K562 (cell line): ENCODE data around the gene BAIAP2. TPM values are rescaled to one million over a fixed set of nuclear protein-coding genes. Genes with fewer than 3 reads are reported as not detected.

Source experiments
- BCL6 ChIP-seq: fragments of 250-450 bp; sonication (Bioruptor Pico); IDR thresholded peaks from 2 replicates; pipeline ENCODE4 v1.4.0; 2020
- CEBPG ChIP-seq, 3 experiments: fragments of 200-800 bp in 1 of 3; sonication (Bioruptor generic) in 1 of 3; sonication (generic) in 1 of 3; formaldehyde crosslinking in 1 of 3; IDR thresholded peaks in 2 of 3; conservative IDR thresholded peaks in 1 of 3; 2 replicates each; pipeline versions ENCODE4 v1.6.1 to v1.8.0; 2016 to 2022; ENCODE audit warnings: missing compliant biosample characterization in 2 of 3, missing genetic modification characterization in 2 of 3, mild to moderate bottlenecking in 1 of 3, missing genetic modification reagents in 1 of 3
- FOS ChIP-seq: IDR thresholded peaks from 3 replicates; pipeline ENCODE4 v1.6.1; 2011; ENCODE audit not compliant: insufficient read length; ENCODE audit errors: extremely low read depth
- JUNB ChIP-seq: fragments of 450-650 bp; formaldehyde crosslinking; conservative IDR thresholded peaks from 2 replicates; pipeline ENCODE4 v1.4.0; 2020; ENCODE audit warnings: mild to moderate bottlenecking
- KDM1A ChIP-seq, 2 experiments: fragments of 450-650 bp; IDR thresholded peaks; 2 replicates each; pipeline ENCODE4 v1.6.1; 2016; ENCODE audit warnings: mild to moderate bottlenecking in 2 of 2
- MTF1 ChIP-seq: fragments of 250-450 bp; sonication (Bioruptor Pico); IDR thresholded peaks from 2 replicates; pipeline ENCODE4 v1.9.0; 2021; ENCODE audit warnings: moderate library complexity, mild to moderate bottlenecking, inconsistent platforms, borderline replicate concordance
- MXD1 ChIP-seq: fragments of 250-450 bp; sonication (Bioruptor Pico); IDR thresholded peaks from 2 replicates; pipeline ENCODE4 v1.8.0; 2021; ENCODE audit warnings: borderline replicate concordance, mild to moderate bottlenecking, moderate library complexity; ENCODE audit not compliant: poor library complexity, severe bottlenecking
- NBN ChIP-seq: fragments of 450-650 bp; IDR thresholded peaks from 2 replicates; pipeline ENCODE4 v1.6.1; 2016; ENCODE audit warnings: low read depth, mild to moderate bottlenecking
- PHF8 ChIP-seq: fragments of 200-600 bp; sonication (generic); IDR thresholded peaks from 2 replicates; pipeline ENCODE4 v1.6.1; 2012; ENCODE audit warnings: mixed run types, mild to moderate bottlenecking, inconsistent platforms, low read length, moderate library complexity, borderline replicate concordance
- POLR2B ChIP-seq: fragments of 450-650 bp; IDR thresholded peaks from 2 replicates; pipeline ENCODE4 v1.6.1; 2018; ENCODE audit warnings: low read depth; ENCODE audit not compliant: partially characterized antibody
- PRMT5 ChIP-seq: sonication (generic); formaldehyde crosslinking; IDR thresholded peaks from 2 replicates; pipeline ENCODE4 v1.5.0; 2020; ENCODE audit warnings: missing genetic modification reagents
- PTRF ChIP-seq: fragments of 450-650 bp; IDR thresholded peaks from 2 replicates; pipeline ENCODE4 v1.6.1; 2016; ENCODE audit warnings: mild to moderate bottlenecking, missing genetic modification characterization, missing compliant biosample characterization
- SIX5 ChIP-seq, 2 experiments: IDR thresholded peaks; 2 replicates each; pipeline ENCODE4 v1.6.1; 2011; ENCODE audit warnings: low read length in 2 of 2, borderline replicate concordance in 1 of 2, low read depth in 1 of 2, mild to moderate bottlenecking in 1 of 2, moderate library complexity in 1 of 2; ENCODE audit not compliant: insufficient read depth in 1 of 2
- TGIF2 ChIP-seq: sonication (generic); formaldehyde crosslinking; IDR thresholded peaks from 2 replicates; pipeline ENCODE4 v1.8.1; 2022; ENCODE audit warnings: mild to moderate bottlenecking, missing genetic modification reagents, moderate library complexity
- USF2 ChIP-seq: sonication (generic); formaldehyde crosslinking; IDR thresholded peaks from 2 replicates; pipeline ENCODE4 v1.5.0; 2020; ENCODE audit warnings: missing genetic modification reagents
- ZNF121 ChIP-seq: sonication (generic); formaldehyde crosslinking; conservative IDR thresholded peaks from 2 replicates; pipeline ENCODE4 v1.8.0; 2022; ENCODE audit warnings: missing genetic modification reagents
- ZNF146 ChIP-seq: IDR thresholded peaks from one replicate; pipeline ENCODE4 v1.6.1; 2018; ENCODE audit warnings: missing compliant biosample characterization; ENCODE audit not compliant: unreplicated experiment
- ZNF174 ChIP-seq: fragments of 250-450 bp; sonication (Bioruptor Pico); IDR thresholded peaks from 2 replicates; pipeline ENCODE4 v1.4.0; 2020; ENCODE audit warnings: mild to moderate bottlenecking
- ZNF239 ChIP-seq: fragments of 250-450 bp; sonication (Bioruptor Pico); IDR thresholded peaks from 2 replicates; pipeline ENCODE4 v1.4.0; 2020; ENCODE audit warnings: mild to moderate bottlenecking
- ZNF253 ChIP-seq: fragments of 250-450 bp; sonication (Bioruptor Pico); conservative IDR thresholded peaks from 2 replicates; pipeline ENCODE4 v1.6.1; 2021; ENCODE audit warnings: mild to moderate bottlenecking
- ZNF696 ChIP-seq: fragments of 250-450 bp; sonication (Bioruptor Pico); conservative IDR thresholded peaks from 2 replicates; pipeline ENCODE4 v1.4.0; 2020; ENCODE audit warnings: mild to moderate bottlenecking, moderate library complexity
- ZSCAN29 ChIP-seq: fragments of 450-650 bp; IDR thresholded peaks from 2 replicates; pipeline ENCODE4 v1.6.1; 2017
- ZSCAN32 ChIP-seq: fragments of 450-650 bp; formaldehyde crosslinking; IDR thresholded peaks from 2 replicates; pipeline ENCODE4 v1.4.0; 2020; ENCODE audit warnings: mild to moderate bottlenecking, moderate library complexity
- polyA plus RNA-seq, 8 experiments: library from polyadenylated mRNA; depleted of rRNA in 4 of 8; stranded (reverse) in 5 of 8; unstranded in 3 of 8; fragments of >200 nt; fragmentation: Nextera tagmentation in 2 of 8; fragmentation: Illumina TruSeq in 1 of 8; extraction: Ambion mirVana in 2 of 8; extraction: Trizol in 1 of 8; gene quantifications; 2 replicates each; pipeline versions ENCODE4 v1.2.1 to v1.2.3, GENCODE V29; 2011 to 2014; ENCODE audit warnings: inconsistent platforms in 1 of 8, missing spikeins in 1 of 8
- total RNA-seq, 7 experiments: library from RNA; depleted of rRNA in 6 of 7; stranded (reverse); fragments of >200 nt in 6 of 7; fragmentation: Illumina TruSeq in 2 of 7; extraction: Trizol in 2 of 7; gene quantifications; 2 replicates each; pipeline versions ENCODE4 v1.2.1 to v1.2.3, GENCODE V29; 2011 to 2021; ENCODE audit warnings: low replicate concordance in 1 of 7
- TF ChIP-seq, protein P1 (sequence below): fragments of 250-450 bp; sonication (Bioruptor Pico); IDR thresholded peaks from 2 replicates; pipeline ENCODE4 v1.8.0; 2021; ENCODE audit warnings: mild to moderate bottlenecking, moderate library complexity
- TF ChIP-seq, protein P2 (sequence below), 2 experiments: fragments of 450-650 bp in 1 of 2; sonication (generic) in 1 of 2; formaldehyde crosslinking in 1 of 2; IDR thresholded peaks in 1 of 2; conservative IDR thresholded peaks in 1 of 2; 2 replicates each; pipeline versions ENCODE4 v1.6.1 to v1.8.1; 2016 to 2023; ENCODE audit warnings: mild to moderate bottlenecking in 2 of 2, moderate library complexity in 2 of 2, inconsistent platforms in 1 of 2, missing genetic modification reagents in 1 of 2

BAIAP2 gene
- total and polyA plus RNA-seq, 9 of the 15 experiments (the other 6 are each of a cell fraction or from before 2014, with no cell fraction given) = 2.3 to 51.6 (median 18.4) TPM

GRCh38 chr17:81094509-81095382 is 59.8 kb downstream of the BAIAP2 start (continued):
- no peak for TF ChIP-seq ZSCAN32
- no peak for TF ChIP-seq TGIF2
- TF ChIP-seq KDM1A (IDR thresholded peaks at IDR 0.05) = peak; percentile 99
- no peak for TF ChIP-seq ZNF239
- peak; percentile 70 for TF ChIP-seq FOS
- TF ChIP-seq JUNB = peak; percentile 76
- TF ChIP-seq NBN = peak; percentile 59
- no peak for TF ChIP-seq CEBPG (CRISPR knock-in tag; IDR thresholded peaks at IDR 0.05)
- TF ChIP-seq CEBPG (tag; conservative IDR thresholded peaks at IDR 0.05 in 1 of 2, IDR thresholded peaks at IDR 0.05 in 1 of 2) = no peak
- TF ChIP-seq, protein P1, sequence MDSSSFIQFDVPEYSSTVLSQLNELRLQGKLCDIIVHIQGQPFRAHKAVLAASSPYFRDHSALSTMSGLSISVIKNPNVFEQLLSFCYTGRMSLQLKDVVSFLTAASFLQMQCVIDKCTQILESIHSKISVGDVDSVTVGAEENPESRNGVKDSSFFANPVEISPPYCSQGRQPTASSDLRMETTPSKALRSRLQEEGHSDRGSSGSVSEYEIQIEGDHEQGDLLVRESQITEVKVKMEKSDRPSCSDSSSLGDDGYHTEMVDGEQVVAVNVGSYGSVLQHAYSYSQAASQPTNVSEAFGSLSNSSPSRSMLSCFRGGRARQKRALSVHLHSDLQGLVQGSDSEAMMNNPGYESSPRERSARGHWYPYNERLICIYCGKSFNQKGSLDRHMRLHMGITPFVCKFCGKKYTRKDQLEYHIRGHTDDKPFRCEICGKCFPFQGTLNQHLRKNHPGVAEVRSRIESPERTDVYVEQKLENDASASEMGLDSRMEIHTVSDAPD = no peak
- peak; percentile 8; the same call in 1 of the 2 replicates for TF ChIP-seq PHF8
- TF ChIP-seq ZNF121 (CRISPR knock-in tag) = no peak
- TF ChIP-seq PRMT5 = no peak
- TF ChIP-seq SIX5 (IDR thresholded peaks at IDR 0.05; ENCODE audit: borderline replicate concordance in 1 of 2, insufficient read depth in 1 of 2, low read depth in 1 of 2, low read length in 2 of 2) = 0 out of 4 replicates have a peak, but pooled peaks of 1 of the 2 experiments have one; percentile 15
- no peak for TF ChIP-seq ZNF146 (CRISPR knock-in tag)
- no peak for TF ChIP-seq ZSCAN29
- TF ChIP-seq, protein P2, sequence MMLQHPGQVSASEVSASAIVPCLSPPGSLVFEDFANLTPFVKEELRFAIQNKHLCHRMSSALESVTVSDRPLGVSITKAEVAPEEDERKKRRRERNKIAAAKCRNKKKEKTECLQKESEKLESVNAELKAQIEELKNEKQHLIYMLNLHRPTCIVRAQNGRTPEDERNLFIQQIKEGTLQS (IDR thresholded peaks at IDR 0.05) = peak; percentile 98
- TF ChIP-seq, protein P2 (CRISPR knock-in tag; conservative IDR thresholded peaks at IDR 0.05) = peak; percentile 98
- TF ChIP-seq ZNF696 (CRISPR knock-in tag) = no peak
- no peak for TF ChIP-seq PTRF (tag)
- TF ChIP-seq ZNF174 (CRISPR knock-in tag) = no peak
- no peak for TF ChIP-seq USF2 (CRISPR knock-in tag)
- TF ChIP-seq BCL6 (CRISPR knock-in tag) = no peak
- no peak for TF ChIP-seq MXD1
- no peak for TF ChIP-seq ZNF253 (CRISPR knock-in tag)
- TF ChIP-seq MTF1 (CRISPR knock-in tag) = no peak
- no peak for TF ChIP-seq POLR2B
